Activated naive CD4-positive, alpha-beta T cell treated with anti-CD3 and anti-CD28 coated beads, Interleukin-2, amount 10 ng/mL, durations not matched to agents 7 days and 5 days (primary cell): ENCODE results near the gene KIRREL2.
"Not testable (repeated sequence)": the region's sequence is repeated elsewhere in the genome, so short reads cannot be mapped to it uniquely, and the experiment has no call there.

Experiments used
- CTCF ChIA-PET: fragments of 350-600 bp; sonication (Branson Sonifier 250); formaldehyde crosslinking; loops from one replicate; lab custom pipeline; 2021; ENCODE audit warnings: antibody characterized with exemption; lab: Charles Lee
- DNase-seq: peaks from one replicate; pipeline ENCODE4 v3.0.0-alpha.2; 2020
- H3K27ac Mint-ChIP-seq: one replicate; pipeline ENCODE4 v1.8.0; 2021; ENCODE audit warnings: mild to moderate bottlenecking, moderate library complexity, mixed read lengths
- H3K27me3 Mint-ChIP-seq: one replicate; pipeline ENCODE4 v1.8.0; 2021; ENCODE audit warnings: mild to moderate bottlenecking, mixed read lengths
- H3K36me3 Mint-ChIP-seq: one replicate; pipeline ENCODE4 v1.8.0; 2021; ENCODE audit warnings: mixed read lengths
- H3K4me1 Mint-ChIP-seq: one replicate; pipeline ENCODE4 v1.8.0; 2021; ENCODE audit warnings: mixed read lengths
- H3K4me3 Mint-ChIP-seq: one replicate; pipeline ENCODE4 v1.8.0; 2021; ENCODE audit warnings: mild to moderate bottlenecking, moderate library complexity, mixed read lengths
- H3K9me3 Mint-ChIP-seq: one replicate; pipeline ENCODE4 v1.8.0; 2021; ENCODE audit warnings: mixed read lengths

KIRREL2 gene

GRCh38 chr19:35870124-35870736 lies 13.5 kb downstream of the KIRREL2 start:
- CTCF ChIA-PET, result interaction anchor here (0.6 kb wide), 1 partner anchor 71 kb away, joined by 4 read pairs; no protein-coding TSS in a partner anchor
- H3K36me3 Mint-ChIP-seq, DNase-seq, H3K27ac Mint-ChIP-seq, H3K9me3 Mint-ChIP-seq: not testable (repeated sequence)
- H3K4me3 Mint-ChIP-seq, result peak overlapping the region; percentile 48
- H3K27me3 Mint-ChIP-seq, result peaks cover 68% of the 10 kb centered on the region
- peaks cover 16% of the 10 kb centered on the region for H3K4me1 Mint-ChIP-seq

GRCh38 chr19:35870798-35871197 lies 14.1 kb downstream of the KIRREL2 start:
- CTCF ChIA-PET, result no interaction called here
- peaks cover 64% of the 10 kb centered on the region for H3K27me3 Mint-ChIP-seq
- H3K9me3 Mint-ChIP-seq, result no peaks in the 10 kb centered on the region
- H3K4me1 Mint-ChIP-seq, result peaks cover 16% of the 10 kb centered on the region
- no peak for DNase-seq
- H3K4me3 Mint-ChIP-seq, result no peak overlapping the region
- no peak overlapping the region for H3K27ac Mint-ChIP-seq
- H3K36me3 Mint-ChIP-seq, result no peaks in the 10 kb centered on the region

GRCh38 chr19:35871611-35872010 lies 14.9 kb downstream of the KIRREL2 start:
- CTCF ChIA-PET, result no interaction called here
- H3K9me3 Mint-ChIP-seq, result no peaks in the 10 kb centered on the region
- H3K4me1 Mint-ChIP-seq, result peaks cover 16% of the 10 kb centered on the region
- H3K36me3 Mint-ChIP-seq, result no peaks in the 10 kb centered on the region
- H3K4me3 Mint-ChIP-seq, result no peak overlapping the region
- H3K27me3 Mint-ChIP-seq, result peaks cover 62% of the 10 kb centered on the region
- DNase-seq, result no peak
- no peak overlapping the region for H3K27ac Mint-ChIP-seq

- Mint-ChIP-seq H3K4me3 (no peak overlapping the region), H3K27ac (no peak overlapping the region), H3K4me1 (peaks cover 16% of the 10 kb centered on the region), H3K36me3 (no peaks in the 10 kb centered on the region), H3K9me3 (no peaks in the 10 kb centered on the region), H3K27me3 (peaks cover 56% of the 10 kb centered on the region)
- no peak for DNase-seq
- CTCF ChIA-PET, result no interaction called here
Observed at GRCh38 chr19:35872180-35872579, 15.5 kb downstream of the KIRREL2 start.

- H3K27me3 Mint-ChIP-seq, result peaks cover 59% of the 10 kb centered on the region
- no peaks in the 10 kb centered on the region for H3K36me3 Mint-ChIP-seq
- H3K27ac Mint-ChIP-seq, result no peak overlapping the region
- H3K4me3 Mint-ChIP-seq, result no peak overlapping the region
- no peaks in the 10 kb centered on the region for H3K9me3 Mint-ChIP-seq
- CTCF ChIA-PET, result no interaction called here
- DNase-seq, result no peak
- peaks cover 9% of the 10 kb centered on the region for H3K4me1 Mint-ChIP-seq
Observed at GRCh38 chr19:35874392-35874930, 17.8 kb downstream of the KIRREL2 start.

GRCh38 chr19:35879068-35879467 lies 22.4 kb downstream of the KIRREL2 start:
- CTCF ChIA-PET, result interaction anchor here (0.7 to 5.5 kb wide), 3 partner anchors 16 to 128 kb away, joined by 3 to 86 read pairs (median 3); no protein-coding TSS in a partner anchor
- Mint-ChIP-seq H3K4me1 (peaks cover 10% of the 10 kb centered on the region), H3K27me3 (peaks cover 44% of the 10 kb centered on the region), H3K36me3 (no peaks in the 10 kb centered on the region), H3K9me3 (no peaks in the 10 kb centered on the region), H3K27ac (no peak overlapping the region), H3K4me3 (no peak overlapping the region)
- DNase-seq, result no peak

GRCh38 chr19:35879770-35880317 lies 23.1 kb downstream of the KIRREL2 start:
- no peak overlapping the region for H3K4me3 Mint-ChIP-seq

GRCh38 chr19:35882114-35882832 lies 25.6 kb downstream of the KIRREL2 start:
- Mint-ChIP-seq H3K27me3 (peaks cover 31% of the 10 kb centered on the region), H3K36me3 (peaks cover 16% of the 10 kb centered on the region), H3K27ac (peak overlapping the region; percentile 62), H3K9me3 (no peaks in the 10 kb centered on the region), H3K4me3 (no peak overlapping the region), H3K4me1 (peaks cover 10% of the 10 kb centered on the region)
- CTCF ChIA-PET, result interaction anchor here (0.8 to 5.5 kb wide), 6 partner anchors 9 to 230 kb away, joined by 3 to 86 read pairs (median 3); no protein-coding TSS in a partner anchor
- DNase-seq, result peak; percentile 51

More at GRCh38 chr19:35879770-35880317, 23.1 kb downstream of the KIRREL2 start:
- CTCF ChIA-PET, result interaction anchor here (0.7 to 5.5 kb wide), 4 partner anchors 16 to 127 kb away, joined by 3 to 86 read pairs (median 3); no protein-coding TSS in a partner anchor
- Mint-ChIP-seq H3K27me3 (peaks cover 41% of the 10 kb centered on the region), H3K4me1 (peaks cover 10% of the 10 kb centered on the region), H3K36me3 (no peaks in the 10 kb centered on the region), H3K27ac (no peak overlapping the region), H3K9me3 (no peaks in the 10 kb centered on the region)
- DNase-seq, result peak; percentile 94

GRCh38 chr19:35883882-35884281 lies 27.2 kb downstream of the KIRREL2 start:
- no peak for DNase-seq
- CTCF ChIA-PET, result interaction anchor here (0.6 to 5.5 kb wide), 5 partner anchors 10 to 895 kb away, joined by 3 to 86 read pairs (median 4); no protein-coding TSS in a partner anchor
- Mint-ChIP-seq H3K36me3 (peaks cover 27% of the 10 kb centered on the region), H3K27ac (peak overlapping the region; percentile 65), H3K4me3 (no peak overlapping the region), H3K27me3 (peaks cover 15% of the 10 kb centered on the region), H3K4me1 (peaks cover 10% of the 10 kb centered on the region), H3K9me3 (no peaks in the 10 kb centered on the region)

- no peak for DNase-seq
- peak overlapping the region; percentile 76 for H3K27ac Mint-ChIP-seq
Observed at GRCh38 chr19:35885225-35885738, 28.6 kb downstream of the KIRREL2 start.

GRCh38 chr19:35885904-35886303 lies 29.2 kb downstream of the KIRREL2 start:
- no peaks in the 10 kb centered on the region for H3K27me3 Mint-ChIP-seq
- H3K27ac Mint-ChIP-seq, result no peak overlapping the region
- CTCF ChIA-PET, result interaction anchor here (1.3 kb wide), 1 partner anchor 46 kb away, joined by 10 read pairs; no protein-coding TSS in a partner anchor
- H3K36me3 Mint-ChIP-seq, result peaks cover 41% of the 10 kb centered on the region
- H3K4me1 Mint-ChIP-seq, result peaks cover 4% of the 10 kb centered on the region
- no peak for DNase-seq
- no peaks in the 10 kb centered on the region for H3K9me3 Mint-ChIP-seq
- H3K4me3 Mint-ChIP-seq, result no peak overlapping the region

More at GRCh38 chr19:35885225-35885738, 28.6 kb downstream of the KIRREL2 start:
- H3K36me3 Mint-ChIP-seq, result peaks cover 37% of the 10 kb centered on the region
- CTCF ChIA-PET, result interaction anchor here (1.3 kb wide), 1 partner anchor 46 kb away, joined by 10 read pairs; no protein-coding TSS in a partner anchor
- H3K9me3 Mint-ChIP-seq, result no peaks in the 10 kb centered on the region
- H3K27me3 Mint-ChIP-seq, result peaks cover under 1% of the 10 kb centered on the region
- H3K4me1 Mint-ChIP-seq, result peaks cover 4% of the 10 kb centered on the region
- H3K4me3 Mint-ChIP-seq, result no peak overlapping the region

- H3K4me3 Mint-ChIP-seq, result no peak overlapping the region
- H3K9me3 Mint-ChIP-seq, result no peaks in the 10 kb centered on the region
- H3K27me3 Mint-ChIP-seq, result no peaks in the 10 kb centered on the region
- H3K4me1 Mint-ChIP-seq, result peaks cover 3% of the 10 kb centered on the region
- peaks cover 45% of the 10 kb centered on the region for H3K36me3 Mint-ChIP-seq
- DNase-seq, result no peak
- CTCF ChIA-PET, result no interaction called here
- H3K27ac Mint-ChIP-seq, result no peak overlapping the region
Observed at GRCh38 chr19:35887197-35887596, 30.5 kb downstream of the KIRREL2 start.

GRCh38 chr19:35888398-35888797 lies 31.7 kb downstream of the KIRREL2 start:
- Mint-ChIP-seq H3K36me3 (peaks cover 55% of the 10 kb centered on the region), H3K4me1 (peaks cover 4% of the 10 kb centered on the region), H3K27me3 (no peaks in the 10 kb centered on the region), H3K27ac (no peak overlapping the region), H3K4me3 (no peak overlapping the region), H3K9me3 (no peaks in the 10 kb centered on the region)
- CTCF ChIA-PET, result interaction anchor here (1.2 kb wide), 1 partner anchor 43 kb away, joined by 4 read pairs; no protein-coding TSS in a partner anchor
- no peak for DNase-seq
